HG03196 (cell line): Measurements from ENCODE around the gene IFT80.
A peak's percentile ranks its signal among the peaks of the same experiment; 100 is the strongest.
"Not testable (repeated sequence)": the region's sequence is repeated elsewhere in the genome, so short reads cannot be mapped to it uniquely, and the experiment has no call there.

Experiments used
- ATAC-seq: cut with Tn5 transposase; IDR thresholded peaks from one replicate; pipeline ENCODE4 v1.9.1; 2021; ENCODE audit not compliant: unreplicated experiment

Gene IFT80

DNA sequence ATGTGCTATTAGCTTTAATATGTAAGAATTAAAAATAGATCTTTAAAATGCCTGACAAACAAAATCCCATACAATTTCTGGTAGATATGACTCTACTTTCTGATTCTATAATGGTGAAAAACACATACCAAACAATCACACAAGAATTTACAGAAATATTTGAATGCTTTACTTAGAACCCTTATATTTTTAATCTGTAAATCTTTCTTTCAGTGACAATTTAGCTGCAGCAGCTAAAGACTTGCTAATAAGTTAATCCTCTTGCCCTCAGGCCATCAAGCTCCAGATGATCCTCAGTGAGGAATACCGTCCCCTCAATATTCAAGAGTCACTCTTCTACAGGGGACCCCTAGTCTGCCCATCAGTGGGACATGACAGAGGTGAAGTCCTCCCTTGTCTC lies 118.2 kb downstream of the IFT80 start:
- ATAC-seq: no peak

DNA sequence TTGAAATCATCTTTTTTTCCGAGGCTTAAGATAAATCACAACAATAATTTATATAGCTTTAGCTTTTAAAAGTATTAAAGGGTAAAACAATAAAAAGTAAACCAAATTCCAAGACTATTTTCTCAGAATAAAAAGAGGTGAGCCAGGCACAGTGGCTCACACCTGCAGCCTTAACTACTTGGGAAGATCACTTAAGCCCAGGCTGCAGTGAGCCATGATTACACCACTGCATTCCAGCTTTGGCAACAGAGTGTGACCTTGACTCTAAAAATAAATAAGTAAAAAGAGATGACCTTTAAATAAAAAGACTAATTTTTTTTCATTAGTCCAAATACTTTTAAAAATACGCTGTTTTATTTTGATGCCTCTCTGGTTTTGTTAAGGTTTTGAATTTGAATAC lies 119.4 kb downstream of the IFT80 start:
- no peak for ATAC-seq

DNA sequence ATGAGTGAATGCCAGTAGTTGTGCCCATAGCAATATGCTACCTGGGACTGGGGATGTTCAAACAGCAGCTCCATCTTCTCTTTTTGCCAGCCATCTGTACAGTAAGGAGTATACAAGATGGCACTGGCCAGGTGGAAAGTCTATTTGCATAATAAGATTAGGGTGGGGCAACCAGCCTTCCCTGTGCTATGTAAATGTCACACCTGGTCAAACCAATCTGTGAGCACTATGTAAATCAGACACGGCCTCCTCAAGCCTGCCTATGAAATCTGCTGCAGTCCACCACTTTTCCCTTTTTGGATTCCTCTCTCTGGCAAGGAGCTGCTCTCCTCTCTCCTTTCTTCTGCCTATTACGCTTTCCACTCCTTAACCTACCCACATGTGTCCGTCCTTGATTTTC lies 120.8 kb downstream of the IFT80 start:
- no peak for ATAC-seq

DNA sequence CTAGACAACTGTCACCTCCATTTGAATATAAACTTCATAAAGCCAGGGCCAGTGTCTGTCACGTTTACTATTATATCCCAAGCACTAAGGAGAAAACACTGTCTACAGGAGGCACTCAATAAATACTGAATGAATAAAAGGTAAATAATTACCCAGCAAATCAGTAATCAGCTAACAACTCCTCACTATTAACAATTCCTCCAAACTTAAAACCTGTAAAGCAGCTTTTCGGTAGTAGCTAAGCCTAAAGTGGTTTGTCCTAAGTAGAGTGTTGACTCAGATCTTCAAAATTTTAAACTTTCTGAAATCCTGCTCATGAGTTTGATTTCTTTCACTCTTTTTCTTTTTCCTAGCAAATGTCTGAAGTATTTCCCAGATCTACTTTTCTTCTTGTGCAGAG lies 133.9 kb downstream of the IFT80 start:
- ATAC-seq: no peak

DNA sequence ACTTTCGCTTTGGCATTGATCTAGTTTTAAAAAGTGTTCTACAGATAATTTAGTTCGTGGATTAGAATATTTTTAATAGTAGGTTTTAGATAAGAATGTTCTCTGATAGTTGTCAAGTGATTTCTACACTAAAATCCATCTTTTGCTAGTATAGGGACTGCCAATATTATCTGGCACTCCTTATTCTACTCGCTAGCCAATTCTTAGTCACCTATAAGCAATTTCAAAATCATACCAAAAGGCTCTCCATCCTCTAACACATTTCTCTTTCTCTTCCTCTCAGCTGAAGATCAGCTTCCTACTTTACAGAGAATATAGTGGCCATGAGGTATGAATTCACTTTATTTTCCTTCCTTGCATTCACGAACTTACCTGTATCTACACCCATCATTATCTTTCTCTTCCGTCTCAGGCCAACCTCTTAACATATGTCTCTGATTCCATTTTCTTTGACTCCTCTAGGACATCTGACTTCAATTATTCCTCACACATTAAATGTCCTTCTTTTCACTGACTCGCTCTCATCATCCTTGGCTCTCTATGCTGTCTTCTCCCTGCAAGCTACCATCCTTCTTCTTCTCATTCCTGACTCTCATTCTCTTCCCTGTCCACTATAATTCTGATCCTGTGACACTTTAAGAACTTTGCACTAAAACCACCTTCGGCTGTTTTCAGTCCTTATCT lies 138.3 kb downstream of the IFT80 start:
- no peak for ATAC-seq

DNA sequence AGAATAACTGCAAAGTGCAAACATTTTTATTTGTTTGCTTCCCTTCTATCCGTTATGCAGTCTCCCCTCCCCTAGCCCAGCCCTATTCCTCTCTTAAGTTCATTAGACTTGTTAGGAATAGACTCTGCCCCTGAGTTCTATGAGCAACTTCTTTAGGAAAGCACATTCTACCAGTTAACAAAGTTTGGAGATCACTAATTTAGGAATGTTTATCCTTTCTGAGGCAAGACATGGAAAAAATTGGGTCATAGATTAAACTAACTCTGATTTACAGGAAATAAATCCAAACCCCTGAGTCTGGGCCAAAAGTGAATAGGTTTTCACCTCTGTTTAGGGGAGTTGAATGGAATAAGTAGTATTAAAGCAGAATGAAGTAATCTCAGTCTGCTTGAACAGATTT lies 139.4 kb downstream of the IFT80 start:
- ATAC-seq: no peak

DNA sequence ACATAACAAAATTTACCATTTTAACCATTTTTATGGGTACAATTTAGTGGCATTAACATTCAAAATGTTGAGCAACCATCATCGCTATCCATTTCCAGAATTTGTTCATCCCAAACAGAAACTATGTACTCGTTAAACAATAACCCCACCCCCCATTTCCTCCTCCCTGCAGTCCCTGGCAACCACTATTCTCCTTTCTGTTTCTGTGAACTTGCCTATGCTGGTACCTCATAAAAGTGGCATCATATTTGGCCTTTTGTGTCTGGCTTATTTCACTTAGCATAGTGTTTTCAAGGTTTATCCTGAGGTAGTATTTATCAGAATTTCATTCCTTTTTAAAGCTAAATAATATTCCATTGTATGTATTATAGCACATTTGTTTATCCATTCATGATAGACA lies 141.4 kb downstream of the IFT80 start:
- ATAC-seq: no peak

DNA sequence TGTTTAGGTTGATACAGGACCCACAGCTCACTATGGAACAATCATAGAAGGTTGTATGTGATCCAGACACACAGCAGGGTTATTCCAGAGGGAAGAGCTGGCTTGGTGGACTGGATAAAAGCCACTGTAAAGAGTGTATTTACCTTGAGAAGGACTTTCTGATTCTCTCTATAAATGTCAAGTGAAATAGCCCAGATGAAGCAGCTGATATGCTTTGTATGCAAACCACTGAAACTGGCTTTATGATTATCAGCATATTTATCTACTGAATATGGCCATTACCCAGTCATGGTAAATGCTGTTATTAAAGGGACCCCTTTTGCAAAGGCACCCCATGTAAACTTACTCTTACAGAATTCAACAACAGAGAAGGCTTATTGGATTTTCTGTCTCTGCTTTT lies 145.7 kb downstream of the IFT80 start:
- no peak for ATAC-seq

DNA sequence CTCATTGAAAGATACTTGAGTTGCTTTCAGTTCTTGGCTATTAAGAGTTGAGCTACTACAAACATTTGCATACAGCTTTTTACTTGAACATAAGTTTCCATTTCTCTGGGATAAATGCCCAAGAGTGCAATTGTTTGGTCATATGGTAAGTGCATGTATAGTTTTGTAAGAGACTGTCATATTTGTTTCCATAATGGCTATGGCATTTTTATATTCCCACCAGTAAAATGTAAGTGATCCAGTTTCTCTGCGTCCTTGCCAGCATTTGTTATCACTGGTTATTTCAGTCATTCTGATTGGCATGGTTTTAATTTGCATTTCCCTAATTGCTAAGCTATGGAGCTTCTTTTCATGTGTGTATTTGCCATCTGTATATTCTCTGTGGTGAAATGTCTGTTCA lies 151.3 kb downstream of the IFT80 start:
- no peak for ATAC-seq

DNA sequence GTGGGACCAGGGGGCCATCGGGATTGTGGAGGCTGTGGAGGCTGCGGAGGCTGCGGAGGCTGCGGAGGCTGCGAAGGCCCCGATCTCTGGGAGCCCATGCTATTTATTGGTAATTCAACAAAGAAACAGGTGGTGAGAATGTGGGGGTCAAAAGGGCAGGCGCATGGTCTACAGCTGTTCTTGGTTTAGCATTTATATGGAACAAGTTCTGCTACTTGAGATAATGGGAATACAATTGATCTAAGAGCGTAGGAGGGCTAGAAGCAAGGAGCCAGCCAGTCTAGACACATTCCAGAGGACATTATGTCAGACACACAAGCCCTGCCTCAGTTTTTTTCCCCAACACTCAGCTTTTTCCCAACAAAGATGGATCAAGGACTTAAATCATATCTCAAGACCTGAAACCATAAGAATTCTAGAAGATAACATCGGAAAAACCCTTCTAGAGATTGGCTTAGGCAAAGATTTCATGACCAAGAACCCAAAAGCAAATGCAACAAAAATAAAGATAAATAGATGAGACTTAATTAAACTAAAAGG lies 153.7 kb downstream of the IFT80 start:
- no peak for ATAC-seq

DNA sequence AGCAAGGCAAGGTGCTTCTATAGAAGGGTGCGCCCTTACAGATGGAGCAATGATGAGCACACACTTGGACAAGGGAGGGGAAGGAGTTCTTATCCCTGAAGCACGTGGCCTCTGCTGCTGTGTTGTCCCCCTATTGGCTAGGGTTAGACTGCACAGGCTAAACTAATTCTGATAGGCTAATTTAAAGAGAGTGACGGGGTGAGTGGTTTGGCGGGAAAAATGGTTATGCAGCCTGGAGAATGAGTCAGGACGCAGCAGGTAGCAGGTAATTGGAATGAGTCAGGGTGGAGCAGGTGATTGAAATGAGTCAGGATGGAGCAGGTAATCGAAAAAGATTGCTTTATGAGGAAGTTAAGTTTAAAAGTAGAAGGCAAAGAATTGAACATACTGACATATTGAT lies 158.3 kb downstream of the IFT80 start:
- ATAC-seq: not testable (repeated sequence)

DNA sequence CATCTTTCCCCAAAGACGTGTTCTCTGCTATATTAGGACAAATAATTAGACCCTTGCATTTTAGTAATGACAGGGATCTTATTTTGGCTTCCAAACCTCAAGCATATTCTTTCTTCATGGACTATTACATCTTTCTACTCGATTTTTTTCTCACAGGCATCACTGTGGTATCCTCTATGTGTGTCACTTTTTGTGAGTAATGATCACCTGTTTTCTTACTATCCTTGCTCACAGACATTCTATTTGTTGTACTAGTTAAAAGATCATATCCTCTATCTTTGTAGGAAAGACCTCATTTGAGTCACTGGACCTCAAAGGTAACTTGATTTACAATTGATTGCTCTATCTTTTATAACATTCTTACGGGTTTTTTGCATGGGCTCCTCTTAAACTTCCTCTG lies 167.0 kb downstream of the IFT80 start:
- ATAC-seq: no peak

DNA sequence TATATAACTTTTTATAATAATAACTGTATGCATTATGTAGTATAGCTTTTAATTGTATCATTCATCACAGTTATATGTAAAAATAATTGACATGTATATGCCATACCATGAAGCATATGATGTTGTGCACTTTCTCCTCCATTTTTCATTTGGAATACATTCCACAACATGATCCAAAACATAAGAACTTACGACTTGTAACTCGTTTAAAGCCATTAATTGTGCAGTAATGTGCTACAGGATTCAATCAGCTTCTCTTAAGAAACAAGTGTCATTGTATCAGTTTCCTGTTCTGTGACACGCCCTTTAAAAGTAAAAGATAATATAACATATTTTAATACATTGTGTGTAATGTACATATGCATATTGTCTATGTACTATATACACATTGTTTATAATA lies 171.6 kb downstream of the IFT80 start:
- no peak for ATAC-seq

DNA sequence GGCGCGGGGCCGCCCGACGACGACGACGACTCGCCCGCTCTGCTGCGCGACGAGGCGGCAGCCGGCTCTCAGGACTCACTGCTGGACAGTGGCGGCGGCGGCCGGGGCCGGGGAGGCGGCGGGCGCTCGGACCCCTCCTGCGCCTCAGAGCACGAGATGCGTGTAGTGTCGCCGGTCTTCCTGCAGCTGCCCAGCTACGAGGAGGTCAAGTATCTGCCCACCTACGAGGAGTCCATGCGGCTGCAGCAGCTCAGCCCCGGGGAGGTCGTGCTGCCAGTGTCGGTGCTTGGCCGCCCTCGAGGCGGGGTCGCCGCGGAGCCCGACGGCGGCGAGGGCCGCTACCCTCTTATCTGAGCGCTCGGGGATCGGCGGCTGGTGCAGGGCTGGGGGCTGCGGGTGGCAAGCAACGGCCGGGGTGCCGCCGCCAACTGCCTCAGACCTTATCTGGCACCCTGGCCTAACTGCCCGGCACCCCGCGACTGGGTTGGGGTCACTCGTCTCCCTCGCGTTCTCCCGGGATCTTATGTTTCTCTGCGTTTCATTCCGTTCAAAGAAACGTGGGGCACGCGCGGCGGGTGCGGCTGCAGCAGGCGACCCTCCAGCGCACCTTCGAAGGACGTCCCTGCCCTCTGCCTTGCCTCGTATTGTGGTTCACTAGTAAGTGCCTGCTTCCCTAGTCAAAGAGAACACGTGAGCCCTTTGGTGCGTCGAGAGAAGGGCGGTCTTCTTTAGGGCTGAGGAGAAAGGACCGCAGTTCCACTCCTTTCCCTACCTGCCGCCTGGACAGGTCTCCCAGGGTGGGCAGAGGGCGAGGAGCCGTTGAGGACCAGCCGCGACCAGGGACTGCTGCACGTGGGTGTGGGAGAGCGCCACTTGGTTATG lies 172.8 kb downstream of the IFT80 start:
- no peak for ATAC-seq

DNA sequence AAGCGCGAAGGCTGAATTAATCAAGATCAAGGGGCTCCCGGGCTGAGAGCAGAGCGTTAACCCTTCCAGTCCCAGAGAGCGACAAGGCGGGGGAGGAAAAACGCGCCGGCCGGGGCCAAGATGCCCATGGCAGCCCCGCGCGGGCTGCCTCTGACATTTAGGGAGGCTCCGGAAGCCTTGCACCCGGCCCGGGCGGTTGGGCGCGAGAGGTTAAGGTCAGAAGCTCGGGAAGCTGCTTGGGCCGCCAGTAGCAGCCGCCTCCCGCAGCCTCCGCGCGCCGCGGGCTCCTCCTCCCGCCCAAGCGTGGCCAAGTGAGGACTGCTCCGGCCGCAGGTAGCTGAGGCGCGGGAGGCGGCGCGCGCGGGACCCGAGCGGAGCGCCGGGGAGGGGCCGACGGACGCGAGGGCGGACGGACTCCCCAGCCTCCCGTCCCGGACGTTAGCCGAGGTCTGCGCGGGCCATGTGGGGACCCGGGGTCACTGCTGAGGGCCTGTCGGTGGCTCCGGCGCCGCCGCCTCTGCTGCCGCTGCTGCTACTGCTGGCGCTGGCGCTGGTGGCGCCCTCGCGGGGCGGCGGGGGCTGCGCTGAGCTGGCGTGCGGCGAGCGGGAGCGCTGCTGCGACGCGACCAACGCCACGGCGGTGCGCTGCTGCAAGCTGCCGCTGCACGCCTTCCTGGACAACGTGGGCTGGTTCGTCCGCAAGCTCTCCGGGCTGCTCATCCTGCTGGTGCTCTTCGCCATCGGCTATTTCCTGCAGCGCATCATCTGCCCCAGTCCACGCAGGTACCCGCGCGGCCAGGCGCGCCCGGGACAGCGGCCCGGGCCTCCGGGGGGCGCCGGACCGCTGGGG lies 173.6 kb downstream of the IFT80 start, which contains the start of gene C3orf80:
TSS of gene C3orf80 (plus strand) at position 247 of the 850 bp plus-strand sequence. CDS start at position 461, 214 bp downstream.
- peak; percentile 81 for ATAC-seq

DNA sequence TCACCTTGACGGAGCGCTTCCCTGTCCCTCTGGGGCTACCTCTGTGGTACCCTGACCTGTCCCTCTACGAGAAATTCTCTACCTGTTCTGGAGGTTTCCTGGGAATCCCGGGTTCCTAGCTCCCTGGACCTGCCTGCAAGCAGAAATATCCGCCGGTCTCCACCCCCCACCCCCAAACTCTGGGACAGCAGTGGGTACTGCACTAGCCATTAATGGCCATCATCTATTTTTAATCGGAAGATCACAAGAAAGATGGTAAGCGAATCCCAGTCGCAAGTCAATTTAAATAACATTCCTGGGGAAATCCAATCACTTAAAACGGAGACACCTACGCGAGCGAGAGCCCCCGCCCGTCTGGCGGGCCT lies 174.2 kb downstream of the IFT80 start:
- no peak for ATAC-seq

DNA sequence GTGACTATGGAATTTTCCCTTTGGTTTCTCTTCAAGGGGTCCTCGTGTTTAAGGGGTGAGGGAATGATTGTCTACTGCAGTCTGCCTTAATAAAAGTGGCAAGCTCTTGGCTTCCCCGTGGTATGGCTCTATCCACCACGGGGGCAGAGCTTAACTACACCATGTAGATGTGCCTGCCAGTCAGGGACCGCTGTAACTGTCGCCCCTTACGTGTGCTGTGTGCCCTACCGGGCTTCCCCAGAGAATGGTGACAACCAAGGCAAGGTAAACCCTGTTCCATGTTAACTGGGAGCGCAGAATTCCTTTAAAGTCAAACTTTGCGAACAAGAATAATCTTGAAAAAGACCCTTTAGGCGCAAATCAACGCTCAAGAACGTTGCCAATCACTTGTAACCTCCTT lies 174.8 kb downstream of the IFT80 start:
- ATAC-seq: no peak

DNA sequence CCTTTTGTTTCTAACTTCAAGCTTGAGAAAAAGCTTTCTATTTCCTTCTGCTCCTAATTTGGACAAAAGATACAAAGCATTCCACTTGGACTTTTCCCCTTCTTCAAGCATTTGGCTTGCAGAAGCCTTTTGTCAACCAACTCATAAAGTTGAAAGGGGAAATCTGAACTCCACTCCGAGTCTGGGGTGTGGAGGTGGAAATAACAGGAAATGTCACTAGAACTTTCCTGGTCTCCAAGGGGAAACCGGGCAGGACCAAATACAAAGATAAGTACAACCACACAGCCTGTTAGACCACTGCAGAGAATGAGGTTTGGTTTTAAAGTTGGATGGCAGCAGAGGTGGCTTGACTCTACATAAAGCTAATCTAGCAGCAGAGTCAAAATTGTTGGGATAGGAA lies 178.0 kb downstream of the IFT80 start:
- no peak for ATAC-seq

DNA sequence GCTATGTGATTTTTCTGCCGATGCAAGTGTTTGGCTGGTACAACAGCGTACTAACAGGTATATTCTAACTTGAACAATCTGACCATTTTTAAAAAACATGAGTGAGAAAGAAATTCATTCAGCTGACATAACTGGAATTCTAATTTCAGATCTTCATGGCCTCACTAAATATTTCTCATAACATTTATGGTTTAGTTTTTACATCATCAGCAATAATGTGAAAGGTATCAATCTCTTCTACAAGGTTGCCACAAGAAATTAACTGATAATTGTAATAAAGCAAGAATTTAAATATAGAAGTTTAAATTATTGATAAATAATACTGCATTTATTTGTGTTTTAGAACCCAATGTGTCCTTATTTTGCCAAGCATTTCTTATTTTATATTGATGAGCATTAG lies 179.0 kb downstream of the IFT80 start:
- ATAC-seq: no peak

DNA sequence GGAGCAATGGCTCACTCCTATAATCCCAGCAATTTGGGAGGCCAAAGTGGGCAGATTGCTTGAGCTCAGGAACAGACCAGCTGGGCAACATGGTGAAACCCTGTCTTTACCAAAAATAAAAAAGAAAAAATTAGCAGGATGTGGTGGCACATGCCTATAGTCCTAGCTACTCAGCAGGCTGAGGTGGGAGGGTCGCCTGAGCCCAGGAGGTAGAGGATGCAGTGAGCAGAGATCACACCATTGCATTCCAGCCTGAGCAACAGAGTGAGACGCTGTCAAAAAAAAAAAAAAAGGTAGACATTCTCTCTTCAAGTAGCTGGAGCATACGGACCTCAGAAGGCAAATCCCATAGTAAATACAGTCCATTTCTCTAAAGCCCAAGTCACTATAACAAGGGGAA lies 180.9 kb downstream of the IFT80 start:
- no peak for ATAC-seq

DNA sequence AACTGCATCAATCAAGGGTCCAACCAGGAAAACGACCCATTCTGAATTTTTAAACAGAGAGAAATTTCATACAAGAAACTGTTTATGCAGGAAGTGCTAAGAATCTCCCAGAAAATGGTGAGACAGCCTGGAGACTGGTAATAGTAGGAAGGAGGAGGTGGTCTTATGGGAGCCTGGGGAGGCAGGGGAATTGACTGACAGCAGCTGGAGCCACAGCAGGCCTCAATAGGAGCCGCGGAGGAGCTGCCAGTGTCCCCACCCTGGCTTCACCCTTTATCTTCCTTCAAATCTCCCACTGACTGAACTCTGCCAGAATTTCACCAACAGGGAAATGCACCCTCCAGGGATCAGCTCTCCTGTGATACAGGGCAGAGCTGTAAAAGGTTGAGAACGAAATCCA lies 181.3 kb downstream of the IFT80 start:
- ATAC-seq: no peak
